ENCODE results near the gene CEP83.
"Not testable (repeated sequence)": the region's sequence is repeated elsewhere in the genome, so short reads cannot be mapped to it uniquely, and the experiment has no call there.

The CEP83 gene

GRCh38 chr12:94322346-94322745, 137.3 kb downstream of the CEP83 start:
- no peak overlapping the region for H3K4me2 ChIP-seq
- H4K20me1 ChIP-seq: no peaks in the 10 kb centered on the region
- H3K27ac ChIP-seq: no peak overlapping the region
- no peak overlapping the region for H3K4me3 ChIP-seq
- no peaks in the 10 kb centered on the region for H3K4me1 ChIP-seq
- H3K27me3 ChIP-seq: no peaks in the 10 kb centered on the region
- H3K9ac ChIP-seq: no peak overlapping the region
- peaks cover 58% of the 10 kb centered on the region for H3K36me3 ChIP-seq
- TF ChIP-seq Cebpa-rat (IDR thresholded peaks at IDR 0.05): no peak
- peaks cover 62% of the 10 kb centered on the region for H3K9me3 ChIP-seq

GRCh38 chr12:94320109-94320508, 139.6 kb downstream of the CEP83 start:
- Histone ChIP-seq H3K4me2 (no peak overlapping the region), H3K27me3 (no peaks in the 10 kb centered on the region), H3K36me3 (peaks cover 43% of the 10 kb centered on the region), H3K9ac (no peak overlapping the region), H4K20me1 (no peaks in the 10 kb centered on the region), H3K4me1 (no peaks in the 10 kb centered on the region), H3K9me3 (peaks cover 72% of the 10 kb centered on the region), H3K27ac (no peak overlapping the region), H3K4me3 (no peak overlapping the region)
- no peak for TF ChIP-seq Cebpa-rat (IDR thresholded peaks at IDR 0.05)

GRCh38 chr12:94318181-94318580, 141.5 kb downstream of the CEP83 start:
- Histone ChIP-seq H3K36me3 (peaks cover 36% of the 10 kb centered on the region), H3K9me3 (peaks cover 67% of the 10 kb centered on the region), H3K4me3 (no peak overlapping the region), H3K27me3 (no peaks in the 10 kb centered on the region), H4K20me1 (no peaks in the 10 kb centered on the region), H3K4me1 (no peaks in the 10 kb centered on the region), H3K27ac (no peak overlapping the region), H3K4me2 (no peak overlapping the region), H3K9ac (no peak overlapping the region)
- TF ChIP-seq Cebpa-rat (IDR thresholded peaks at IDR 0.05): no peak

GRCh38 chr12:94316600-94316999, 143.1 kb downstream of the CEP83 start:
- H3K27ac ChIP-seq, H3K4me2 ChIP-seq, H3K4me1 ChIP-seq, H3K4me3 ChIP-seq, H3K27me3 ChIP-seq, H4K20me1 ChIP-seq, H3K9ac ChIP-seq: not testable (repeated sequence)
- peaks cover 51% of the 10 kb centered on the region for H3K9me3 ChIP-seq
- H3K36me3 ChIP-seq: peaks cover 22% of the 10 kb centered on the region

- H3K27ac ChIP-seq: no peak overlapping the region
- H3K27me3 ChIP-seq: no peaks in the 10 kb centered on the region
- no peak for TF ChIP-seq Cebpa-rat (IDR thresholded peaks at IDR 0.05)
- H3K36me3 ChIP-seq: peaks cover 25% of the 10 kb centered on the region
- no peak overlapping the region for H3K9ac ChIP-seq
- H3K4me1 ChIP-seq: no peaks in the 10 kb centered on the region
- no peaks in the 10 kb centered on the region for H4K20me1 ChIP-seq
- H3K4me2 ChIP-seq: no peak overlapping the region
- H3K4me3 ChIP-seq: no peak overlapping the region
- H3K9me3 ChIP-seq: peaks cover 10% of the 10 kb centered on the region
These were observed 147.3 kb downstream of the CEP83 start for GRCh38 chr12:94312378-94312777.

- Histone ChIP-seq H3K9ac (no peak overlapping the region), H3K9me3 (no peaks in the 10 kb centered on the region), H3K27ac (no peak overlapping the region), H3K4me1 (no peaks in the 10 kb centered on the region), H3K4me2 (no peak overlapping the region), H4K20me1 (no peaks in the 10 kb centered on the region), H3K4me3 (no peak overlapping the region), H3K36me3 (peaks cover 50% of the 10 kb centered on the region), H3K27me3 (no peaks in the 10 kb centered on the region)
- TF ChIP-seq Cebpa-rat (IDR thresholded peaks at IDR 0.05): no peak
These were observed 150.3 kb downstream of the CEP83 start for GRCh38 chr12:94309373-94309772.

- Histone ChIP-seq H3K4me2 (no peak overlapping the region), H3K36me3 (peaks cover 55% of the 10 kb centered on the region), H3K27me3 (no peaks in the 10 kb centered on the region), H3K4me1 (no peaks in the 10 kb centered on the region), H3K27ac (no peak overlapping the region), H3K9ac (no peak overlapping the region), H3K9me3 (no peaks in the 10 kb centered on the region), H4K20me1 (no peaks in the 10 kb centered on the region), H3K4me3 (no peak overlapping the region)
- TF ChIP-seq Cebpa-rat (IDR thresholded peaks at IDR 0.05): no peak
These were observed 151.1 kb downstream of the CEP83 start for GRCh38 chr12:94308612-94309011.

GRCh38 chr12:94305130-94305957, 154.3 kb downstream of the CEP83 start:
- 0 out of 2 replicates have a peak, but pooled peaks cover under 1% of the 10 kb centered on the region for H3K9me3 ChIP-seq
- H3K36me3 ChIP-seq: peaks cover 65% of the 10 kb centered on the region
- H4K20me1 ChIP-seq: no peaks in the 10 kb centered on the region
- H3K27ac ChIP-seq: no peak overlapping the region
- no peak overlapping the region for H3K9ac ChIP-seq
- H3K4me2 ChIP-seq: no peak overlapping the region
- no peaks in the 10 kb centered on the region for H3K4me1 ChIP-seq
- TF ChIP-seq Cebpa-rat (IDR thresholded peaks at IDR 0.05): no peak
- H3K27me3 ChIP-seq: no peaks in the 10 kb centered on the region
- H3K4me3 ChIP-seq: no peak overlapping the region

GRCh38 chr12:94304566-94305061, 155.1 kb downstream of the CEP83 start:
- TF ChIP-seq Cebpa-rat (IDR thresholded peaks at IDR 0.05): no peak
- Histone ChIP-seq H3K4me2 (no peak overlapping the region), H3K36me3 (peaks cover 72% of the 10 kb centered on the region)

GRCh38 chr12:94304012-94304411, 155.7 kb downstream of the CEP83 start:
- H3K4me2 ChIP-seq: no peak overlapping the region
- no peaks in the 10 kb centered on the region for H3K4me1 ChIP-seq
- H3K9ac ChIP-seq: no peak overlapping the region
- no peak overlapping the region for H3K27ac ChIP-seq
- peaks cover 74% of the 10 kb centered on the region for H3K36me3 ChIP-seq
- TF ChIP-seq Cebpa-rat (IDR thresholded peaks at IDR 0.05): no peak
- no peaks in the 10 kb centered on the region for H3K27me3 ChIP-seq
- H3K4me3 ChIP-seq: no peak overlapping the region
- no peaks in the 10 kb centered on the region for H4K20me1 ChIP-seq
- H3K9me3 ChIP-seq: peaks cover 14% of the 10 kb centered on the region; the same call in 1 of the 2 replicates

More at GRCh38 chr12:94304566-94305061, 155.1 kb downstream of the CEP83 start:
- no peaks in the 10 kb centered on the region for H4K20me1 ChIP-seq
- H3K9me3 ChIP-seq: peaks cover 8% of the 10 kb centered on the region; the same call in 1 of the 2 replicates
- H3K4me1 ChIP-seq: no peaks in the 10 kb centered on the region
- no peak overlapping the region for H3K27ac ChIP-seq
- no peak overlapping the region for H3K4me3 ChIP-seq
- H3K9ac ChIP-seq: no peak overlapping the region
- H3K27me3 ChIP-seq: no peaks in the 10 kb centered on the region

Data from BLaER1 (cell line).